OCI-LY1 (cell line): ENCODE data around the gene SREK1IP1.

Experiments used
- EZH2 ChIP-seq: fragments of 200-600 bp; sonication (generic), shearing (Covaris generic); IDR thresholded peaks from 2 replicates; pipeline ENCODE4 v1.8.0; 2017; ENCODE audit warnings: borderline replicate concordance, mixed run types, mild to moderate bottlenecking, antibody characterized with exemption, low read length, moderate library complexity, mixed read lengths
- TF ChIP-seq, protein P1 (sequence below): fragments of 200-600 bp; sonication (generic), shearing (Covaris generic); IDR thresholded peaks from 2 replicates; pipeline ENCODE4 v1.5.1; 2017; ENCODE audit warnings: mild to moderate bottlenecking, antibody characterized with exemption, low read length, moderate library complexity, mixed read lengths

DNA sequence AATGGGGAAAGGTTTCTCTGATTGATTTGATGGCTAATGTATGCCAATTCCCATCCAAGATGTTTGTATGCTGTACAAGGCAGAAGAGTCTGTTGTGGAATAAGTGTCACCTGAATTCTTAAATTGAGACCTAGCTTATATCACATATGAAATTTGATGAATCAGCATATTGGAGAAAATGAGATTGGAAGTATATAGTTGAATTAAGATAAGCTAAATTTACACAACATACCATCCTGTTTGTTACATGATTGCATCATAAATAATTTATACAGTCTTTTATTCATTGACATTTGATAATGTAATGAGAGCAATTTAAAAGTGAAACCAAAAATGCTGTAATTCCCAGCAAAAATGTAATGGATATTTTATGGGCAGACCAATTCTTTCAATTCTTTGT lies 1.4 kb upstream of the SREK1IP1 start:
- TF ChIP-seq, protein P1, sequence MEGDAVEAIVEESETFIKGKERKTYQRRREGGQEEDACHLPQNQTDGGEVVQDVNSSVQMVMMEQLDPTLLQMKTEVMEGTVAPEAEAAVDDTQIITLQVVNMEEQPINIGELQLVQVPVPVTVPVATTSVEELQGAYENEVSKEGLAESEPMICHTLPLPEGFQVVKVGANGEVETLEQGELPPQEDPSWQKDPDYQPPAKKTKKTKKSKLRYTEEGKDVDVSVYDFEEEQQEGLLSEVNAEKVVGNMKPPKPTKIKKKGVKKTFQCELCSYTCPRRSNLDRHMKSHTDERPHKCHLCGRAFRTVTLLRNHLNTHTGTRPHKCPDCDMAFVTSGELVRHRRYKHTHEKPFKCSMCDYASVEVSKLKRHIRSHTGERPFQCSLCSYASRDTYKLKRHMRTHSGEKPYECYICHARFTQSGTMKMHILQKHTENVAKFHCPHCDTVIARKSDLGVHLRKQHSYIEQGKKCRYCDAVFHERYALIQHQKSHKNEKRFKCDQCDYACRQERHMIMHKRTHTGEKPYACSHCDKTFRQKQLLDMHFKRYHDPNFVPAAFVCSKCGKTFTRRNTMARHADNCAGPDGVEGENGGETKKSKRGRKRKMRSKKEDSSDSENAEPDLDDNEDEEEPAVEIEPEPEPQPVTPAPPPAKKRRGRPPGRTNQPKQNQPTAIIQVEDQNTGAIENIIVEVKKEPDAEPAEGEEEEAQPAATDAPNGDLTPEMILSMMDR = no peak
- TF ChIP-seq EZH2 = no peak
